Kidney tubule cell (primary cell): Measurements from ENCODE around the gene OLFML2A.

Experiments
- DNase-seq: peaks from one replicate; pipeline ENCODE4 v3.0.0-alpha.2; 2018; ENCODE audit warnings: low spot score

Gene OLFML2A

GRCh38 chr9:124778575-124779367 is 1.8 kb downstream of the OLFML2A start:
- DNase-seq, result no peak

- peak; percentile 80 for DNase-seq
Observed at GRCh38 chr9:124779368-124780059, 2.6 kb downstream of the OLFML2A start.

- DNase-seq, result no peak
Observed at GRCh38 chr9:124780060-124780756, 3.3 kb downstream of the OLFML2A start.

- DNase-seq, result no peak
Observed at GRCh38 chr9:124780757-124781151, 3.8 kb downstream of the OLFML2A start.

- DNase-seq, result no peak
Observed at GRCh38 chr9:124781967-124782660, 5.2 kb downstream of the OLFML2A start.

- no peak for DNase-seq
Observed at GRCh38 chr9:124782661-124783574, 6.0 kb downstream of the OLFML2A start.

GRCh38 chr9:124783830-124784229 is 6.9 kb downstream of the OLFML2A start:
- no peak for DNase-seq

GRCh38 chr9:124784509-124784908 is 7.6 kb downstream of the OLFML2A start:
- no peak for DNase-seq

- no peak for DNase-seq
Observed at GRCh38 chr9:124786881-124787573, 10.1 kb downstream of the OLFML2A start.

GRCh38 chr9:124788542-124789217 is 11.7 kb downstream of the OLFML2A start:
- no peak for DNase-seq

- no peak for DNase-seq
Observed at GRCh38 chr9:124789531-124789930, 12.6 kb downstream of the OLFML2A start.

GRCh38 chr9:124790301-124790700 is 13.4 kb downstream of the OLFML2A start:
- DNase-seq, result no peak

- DNase-seq, result no peak
Observed at GRCh38 chr9:124790801-124791505, 14.0 kb downstream of the OLFML2A start.

GRCh38 chr9:124792257-124793014 is 15.5 kb downstream of the OLFML2A start:
- no peak for DNase-seq

- peak; percentile 13 for DNase-seq
Observed at GRCh38 chr9:124793015-124793541, 16.1 kb downstream of the OLFML2A start.

- peak; percentile 23 for DNase-seq
Observed at GRCh38 chr9:124794902-124795491, 18.1 kb downstream of the OLFML2A start.

- no peak for DNase-seq
Observed at GRCh38 chr9:124795881-124796431, 19.0 kb downstream of the OLFML2A start.
